ENCODE results near the gene MGME1. TPM values are rescaled to one million over a fixed set of nuclear protein-coding genes. Genes with fewer than 3 reads are reported as not detected.

The MGME1 gene
- total RNA-seq, 2 donors from 2014 or later, result 7.4 to 8.8 TPM

Other genes starting within 250 kb of the MGME1 start
- gene SNX5, start 224 bp upstream of the MGME1 start, total RNA-seq, result 100 to 1,000 TPM in 1 of 2 donors, 10 to 100 TPM in 1; 63.0 to 112 TPM
- gene OVOL2, start 88.9 kb downstream of the MGME1 start, total RNA-seq, result under 1 TPM in 1 of 2 donors, not detected in 1; 0.71 TPM
- 10 to 100 TPM in 1 of 2 donors, 1 to 10 TPM in 1; 7.7 to 11.7 TPM for gene KAT14, start 168.8 kb downstream of the MGME1 start, total RNA-seq
- 10 to 100 TPM in 1 of 2 donors, 1 to 10 TPM in 1; 4.9 to 25.5 TPM for gene PET117, start 168.8 kb downstream of the MGME1 start, total RNA-seq